HL-60 (cell line): ENCODE data around the gene RPH3AL.

Experiments
- DNase-seq, 2 experiments: peaks; one replicate each; pipeline ENCODE4 v3.0.0-alpha.2; 2010 to 2020; ENCODE audit warnings: low read depth in 1 of 2, low spot score in 1 of 2
- H3K27ac ChIP-seq: fragments of 250-450 bp; sonication (Bioruptor Pico); replicated peaks from 2 replicates; pipeline ENCODE4 v1.5.1; 2020; ENCODE audit warnings: mild to moderate bottlenecking, moderate library complexity
- H3K27me3 ChIP-seq: fragments of 250-450 bp; sonication (Bioruptor Pico); 2 replicates; pipeline ENCODE4 v1.5.1; 2021; ENCODE audit warnings: mild to moderate bottlenecking, moderate library complexity; ENCODE audit not compliant: insufficient read depth, poor library complexity, severe bottlenecking
- H3K4me3 ChIP-seq: replicated peaks from 2 replicates; pipeline ENCODE4 v1.5.1; 2011; ENCODE audit warnings: mild to moderate bottlenecking, control low read depth, low read length; ENCODE audit not compliant: insufficient read depth
- GABPA ChIP-seq: IDR thresholded peaks from 2 replicates; pipeline ENCODE4 v1.6.1; 2012; ENCODE audit warnings: low read depth
- POLR2AphosphoS5 ChIP-seq: IDR thresholded peaks from 2 replicates; pipeline ENCODE4 v1.6.1; 2012; ENCODE audit warnings: low read depth
- SPI1 ChIP-seq: IDR thresholded peaks from 2 replicates; pipeline ENCODE4 v1.6.1; 2012; ENCODE audit warnings: low read depth, mild to moderate bottlenecking, borderline replicate concordance
- TF ChIP-seq, protein P1 (sequence below): IDR thresholded peaks from one replicate; pipeline ENCODE4 v1.5.1; 2011; ENCODE audit warnings: low read length, control low read depth, inconsistent platforms; ENCODE audit not compliant: insufficient read depth
- TF ChIP-seq, protein P2 (sequence below): IDR thresholded peaks from 2 replicates; pipeline ENCODE4 v1.6.1; 2012; ENCODE audit warnings: low read depth; ENCODE audit not compliant: insufficient replicate concordance

Gene RPH3AL

DNA sequence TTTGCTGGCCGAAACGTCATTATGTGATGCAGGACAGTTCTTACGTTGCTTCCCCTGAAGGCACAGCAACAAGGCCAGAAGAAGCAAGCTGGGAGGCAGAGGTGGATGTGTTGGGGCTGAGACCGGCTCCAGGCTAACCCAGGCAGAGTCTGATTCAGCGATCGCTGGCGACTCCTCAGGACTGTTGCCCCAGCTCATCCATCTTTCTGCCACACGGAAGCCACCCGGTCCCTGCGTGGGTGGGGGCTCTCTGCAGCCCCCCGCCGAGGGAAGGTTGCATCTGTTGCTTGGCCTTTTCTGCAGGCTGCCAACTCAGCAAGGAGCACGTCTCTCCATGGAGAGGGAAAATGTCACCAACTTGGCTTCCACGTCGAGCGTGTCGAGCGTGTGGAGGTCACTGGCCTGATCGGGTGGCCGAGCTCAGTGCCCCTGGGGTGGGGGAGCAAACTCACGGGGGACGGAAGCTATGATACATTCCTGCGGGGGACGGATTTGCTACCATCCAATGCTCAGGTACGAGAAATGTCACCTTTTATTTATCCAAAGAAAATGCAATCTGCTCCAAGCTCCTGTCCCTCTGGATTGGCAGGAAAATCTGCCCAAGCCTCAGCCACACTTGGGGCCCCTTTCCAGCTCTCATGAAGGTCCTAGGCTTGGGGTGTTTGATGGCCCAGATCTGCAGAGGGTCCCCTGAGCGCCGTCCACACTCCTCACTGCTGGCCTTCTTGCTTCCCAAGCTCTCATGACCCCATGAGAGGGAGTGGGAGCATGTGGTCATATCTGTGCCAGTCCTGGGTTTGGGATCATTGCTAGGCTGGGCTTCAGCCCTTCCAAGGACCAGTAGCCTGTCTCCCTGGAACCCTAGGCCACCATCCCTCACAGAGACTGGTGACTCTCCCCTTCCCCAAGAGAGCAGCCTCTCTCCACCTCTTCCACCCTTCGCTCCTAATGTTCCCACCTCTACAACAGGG lies 69.4 kb downstream of the RPH3AL start:
- no peak overlapping the region for H3K4me3 ChIP-seq
- no peaks in the 10 kb centered on the region for H3K27me3 ChIP-seq
- TF ChIP-seq SPI1 (no peak), GABPA (no peak), POLR2AphosphoS5 (no peak)
- TF ChIP-seq, protein P1, sequence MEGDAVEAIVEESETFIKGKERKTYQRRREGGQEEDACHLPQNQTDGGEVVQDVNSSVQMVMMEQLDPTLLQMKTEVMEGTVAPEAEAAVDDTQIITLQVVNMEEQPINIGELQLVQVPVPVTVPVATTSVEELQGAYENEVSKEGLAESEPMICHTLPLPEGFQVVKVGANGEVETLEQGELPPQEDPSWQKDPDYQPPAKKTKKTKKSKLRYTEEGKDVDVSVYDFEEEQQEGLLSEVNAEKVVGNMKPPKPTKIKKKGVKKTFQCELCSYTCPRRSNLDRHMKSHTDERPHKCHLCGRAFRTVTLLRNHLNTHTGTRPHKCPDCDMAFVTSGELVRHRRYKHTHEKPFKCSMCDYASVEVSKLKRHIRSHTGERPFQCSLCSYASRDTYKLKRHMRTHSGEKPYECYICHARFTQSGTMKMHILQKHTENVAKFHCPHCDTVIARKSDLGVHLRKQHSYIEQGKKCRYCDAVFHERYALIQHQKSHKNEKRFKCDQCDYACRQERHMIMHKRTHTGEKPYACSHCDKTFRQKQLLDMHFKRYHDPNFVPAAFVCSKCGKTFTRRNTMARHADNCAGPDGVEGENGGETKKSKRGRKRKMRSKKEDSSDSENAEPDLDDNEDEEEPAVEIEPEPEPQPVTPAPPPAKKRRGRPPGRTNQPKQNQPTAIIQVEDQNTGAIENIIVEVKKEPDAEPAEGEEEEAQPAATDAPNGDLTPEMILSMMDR = no peak
- TF ChIP-seq, protein P2, sequence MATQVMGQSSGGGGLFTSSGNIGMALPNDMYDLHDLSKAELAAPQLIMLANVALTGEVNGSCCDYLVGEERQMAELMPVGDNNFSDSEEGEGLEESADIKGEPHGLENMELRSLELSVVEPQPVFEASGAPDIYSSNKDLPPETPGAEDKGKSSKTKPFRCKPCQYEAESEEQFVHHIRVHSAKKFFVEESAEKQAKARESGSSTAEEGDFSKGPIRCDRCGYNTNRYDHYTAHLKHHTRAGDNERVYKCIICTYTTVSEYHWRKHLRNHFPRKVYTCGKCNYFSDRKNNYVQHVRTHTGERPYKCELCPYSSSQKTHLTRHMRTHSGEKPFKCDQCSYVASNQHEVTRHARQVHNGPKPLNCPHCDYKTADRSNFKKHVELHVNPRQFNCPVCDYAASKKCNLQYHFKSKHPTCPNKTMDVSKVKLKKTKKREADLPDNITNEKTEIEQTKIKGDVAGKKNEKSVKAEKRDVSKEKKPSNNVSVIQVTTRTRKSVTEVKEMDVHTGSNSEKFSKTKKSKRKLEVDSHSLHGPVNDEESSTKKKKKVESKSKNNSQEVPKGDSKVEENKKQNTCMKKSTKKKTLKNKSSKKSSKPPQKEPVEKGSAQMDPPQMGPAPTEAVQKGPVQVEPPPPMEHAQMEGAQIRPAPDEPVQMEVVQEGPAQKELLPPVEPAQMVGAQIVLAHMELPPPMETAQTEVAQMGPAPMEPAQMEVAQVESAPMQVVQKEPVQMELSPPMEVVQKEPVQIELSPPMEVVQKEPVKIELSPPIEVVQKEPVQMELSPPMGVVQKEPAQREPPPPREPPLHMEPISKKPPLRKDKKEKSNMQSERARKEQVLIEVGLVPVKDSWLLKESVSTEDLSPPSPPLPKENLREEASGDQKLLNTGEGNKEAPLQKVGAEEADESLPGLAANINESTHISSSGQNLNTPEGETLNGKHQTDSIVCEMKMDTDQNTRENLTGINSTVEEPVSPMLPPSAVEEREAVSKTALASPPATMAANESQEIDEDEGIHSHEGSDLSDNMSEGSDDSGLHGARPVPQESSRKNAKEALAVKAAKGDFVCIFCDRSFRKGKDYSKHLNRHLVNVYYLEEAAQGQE = no peak
- no peak overlapping the region for H3K27ac ChIP-seq
- no peak for DNase-seq

DNA sequence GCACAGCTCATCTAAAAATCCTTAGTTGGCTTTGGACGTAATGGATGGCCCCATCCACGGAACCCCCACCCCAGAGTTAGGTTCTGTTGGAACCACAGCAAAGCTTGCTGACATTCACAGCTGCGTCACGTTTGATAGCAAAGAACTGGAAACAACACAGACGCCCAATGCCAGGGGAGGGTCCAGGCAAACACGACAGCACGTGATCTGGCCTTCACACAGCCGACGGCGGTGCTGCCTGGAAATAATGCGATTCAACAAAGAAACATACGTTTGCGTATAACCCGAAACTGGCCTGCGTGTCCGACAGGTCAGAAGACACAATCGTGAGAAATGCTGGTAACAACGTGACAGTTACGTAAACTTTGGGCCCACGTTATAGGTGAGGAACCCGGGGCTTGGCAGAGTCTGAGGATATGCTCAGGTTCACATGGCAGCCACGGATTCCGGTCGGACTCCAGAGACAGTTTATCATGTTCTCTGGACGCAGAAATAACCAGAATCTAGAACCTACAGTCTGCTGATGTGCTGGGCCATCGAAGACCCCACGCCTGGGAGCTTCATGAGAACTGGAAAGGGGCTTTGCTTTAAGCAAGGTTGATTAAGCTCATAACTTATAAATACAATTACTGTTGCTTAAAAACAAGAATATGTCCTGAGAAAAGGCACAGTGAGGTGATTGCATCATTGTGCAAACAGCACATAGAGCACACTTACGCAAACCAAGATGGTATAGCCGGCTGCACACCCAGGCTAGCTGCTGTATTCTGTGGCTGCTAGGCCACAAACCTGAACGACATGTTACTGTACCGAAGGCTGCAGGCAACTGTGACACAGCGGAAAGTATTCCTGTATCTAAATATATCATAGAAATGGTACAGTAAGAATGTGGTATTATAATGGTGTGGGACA lies 70.4 kb downstream of the RPH3AL start:
- DNase-seq = peak; percentile 34 to 53
- TF ChIP-seq GABPA (no peak), POLR2AphosphoS5 (no peak), SPI1 (no peak)
- TF ChIP-seq, protein P2 = no peak
- TF ChIP-seq, protein P1 = no peak
- peak overlapping the region; percentile 21; the same call in 1 of the 2 replicates for H3K27ac ChIP-seq

DNA sequence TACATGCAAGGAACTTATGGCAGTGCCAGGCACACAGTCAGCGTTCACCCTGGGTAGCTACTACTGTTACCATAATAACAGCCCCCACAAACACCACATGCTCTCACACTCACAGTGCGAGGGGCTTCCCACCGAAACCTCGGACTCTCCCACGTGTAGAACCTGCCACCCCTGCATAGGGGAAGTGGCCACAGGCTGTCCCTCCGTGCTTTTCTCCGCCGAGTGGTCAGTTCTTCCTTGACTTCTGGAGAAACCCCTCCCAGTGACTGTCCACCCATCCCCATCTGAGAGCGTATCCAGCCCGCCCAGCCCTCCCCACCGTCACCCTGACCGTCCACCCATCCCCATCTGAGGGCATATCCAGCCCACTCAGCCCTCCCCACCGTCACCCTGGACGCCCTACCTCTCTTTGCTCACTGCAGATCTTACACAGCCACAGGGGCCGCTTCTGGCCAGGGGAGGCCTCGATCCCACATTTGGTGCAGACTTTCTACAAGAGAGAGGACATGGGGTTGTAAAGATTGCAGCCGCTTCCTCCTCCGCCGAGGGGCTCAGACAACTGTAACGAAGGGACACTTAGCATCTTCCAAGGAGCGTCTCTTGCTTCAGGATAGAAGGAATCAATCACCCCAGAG lies 71.1 kb downstream of the RPH3AL start:
- Histone ChIP-seq H3K27ac (no peak overlapping the region), H3K4me3 (no peak overlapping the region), H3K27me3 (no peaks in the 10 kb centered on the region)
- TF ChIP-seq POLR2AphosphoS5 (no peak), SPI1 (no peak), GABPA (no peak)
- TF ChIP-seq, protein P1 = no peak
- TF ChIP-seq, protein P2 = no peak
- DNase-seq = no peak

More for the DNA sequence above, 70.4 kb downstream of the RPH3AL start:
- Histone ChIP-seq H3K4me3 (no peak overlapping the region), H3K27me3 (no peaks in the 10 kb centered on the region)
